ENCODE results near the gene FCRLB. TPM values are rescaled to one million over a fixed set of nuclear protein-coding genes. Genes with fewer than 3 reads are reported as not detected.

Gene FCRLB
- total and polyA plus RNA-seq, 2 of the 13 experiments (the other 11 are each of a cell fraction or from before 2014, with no cell fraction given), result 0.08 to 0.11 TPM

GRCh38 chr1:161702250-161702649 lies 19.1 kb upstream of the FCRLB start (continued):
- peak; percentile 98 for TF ChIP-seq HNF1B (CRISPR knock-in tag; IDR thresholded peaks at IDR 0.05)
- TF ChIP-seq PHF21A (CRISPR knock-in tag; IDR thresholded peaks at IDR 0.05), result peak; percentile 43; the same call in 1 of the 2 replicates
- TF ChIP-seq, protein P1, sequence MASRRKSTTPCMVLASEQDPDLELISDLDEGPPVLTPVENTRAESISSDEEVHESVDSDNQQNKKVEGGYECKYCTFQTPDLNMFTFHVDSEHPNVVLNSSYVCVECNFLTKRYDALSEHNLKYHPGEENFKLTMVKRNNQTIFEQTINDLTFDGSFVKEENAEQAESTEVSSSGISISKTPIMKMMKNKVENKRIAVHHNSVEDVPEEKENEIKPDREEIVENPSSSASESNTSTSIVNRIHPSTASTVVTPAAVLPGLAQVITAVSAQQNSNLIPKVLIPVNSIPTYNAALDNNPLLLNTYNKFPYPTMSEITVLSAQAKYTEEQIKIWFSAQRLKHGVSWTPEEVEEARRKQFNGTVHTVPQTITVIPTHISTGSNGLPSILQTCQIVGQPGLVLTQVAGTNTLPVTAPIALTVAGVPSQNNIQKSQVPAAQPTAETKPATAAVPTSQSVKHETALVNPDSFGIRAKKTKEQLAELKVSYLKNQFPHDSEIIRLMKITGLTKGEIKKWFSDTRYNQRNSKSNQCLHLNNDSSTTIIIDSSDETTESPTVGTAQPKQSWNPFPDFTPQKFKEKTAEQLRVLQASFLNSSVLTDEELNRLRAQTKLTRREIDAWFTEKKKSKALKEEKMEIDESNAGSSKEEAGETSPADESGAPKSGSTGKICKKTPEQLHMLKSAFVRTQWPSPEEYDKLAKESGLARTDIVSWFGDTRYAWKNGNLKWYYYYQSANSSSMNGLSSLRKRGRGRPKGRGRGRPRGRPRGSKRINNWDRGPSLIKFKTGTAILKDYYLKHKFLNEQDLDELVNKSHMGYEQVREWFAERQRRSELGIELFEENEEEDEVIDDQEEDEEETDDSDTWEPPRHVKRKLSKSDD (CRISPR knock-in tag; IDR thresholded peaks at IDR 0.05; ENCODE audit: low read depth), result no peak
- no peak for TF ChIP-seq ZNF282 (IDR thresholded peaks at IDR 0.05; ENCODE audit: partially characterized antibody)
- TF ChIP-seq POLR2G (IDR thresholded peaks at IDR 0.05; ENCODE audit: low read depth, low read length), result no peak
- no peak for TF ChIP-seq REXO4 (CRISPR knock-in tag; IDR thresholded peaks at IDR 0.05; ENCODE audit: borderline replicate concordance)
- TF ChIP-seq, protein P2, sequence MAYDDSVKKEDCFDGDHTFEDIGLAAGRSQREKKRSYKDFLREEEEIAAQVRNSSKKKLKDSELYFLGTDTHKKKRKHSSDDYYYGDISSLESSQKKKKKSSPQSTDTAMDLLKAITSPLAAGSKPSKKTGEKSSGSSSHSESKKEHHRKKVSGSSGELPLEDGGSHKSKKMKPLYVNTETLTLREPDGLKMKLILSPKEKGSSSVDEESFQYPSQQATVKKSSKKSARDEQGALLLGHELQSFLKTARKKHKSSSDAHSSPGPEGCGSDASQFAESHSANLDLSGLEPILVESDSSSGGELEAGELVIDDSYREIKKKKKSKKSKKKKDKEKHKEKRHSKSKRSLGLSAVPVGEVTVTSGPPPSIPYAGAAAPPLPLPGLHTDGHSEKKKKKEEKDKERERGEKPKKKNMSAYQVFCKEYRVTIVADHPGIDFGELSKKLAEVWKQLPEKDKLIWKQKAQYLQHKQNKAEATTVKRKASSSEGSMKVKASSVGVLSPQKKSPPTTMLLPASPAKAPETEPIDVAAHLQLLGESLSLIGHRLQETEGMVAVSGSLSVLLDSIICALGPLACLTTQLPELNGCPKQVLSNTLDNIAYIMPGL (CRISPR knock-in tag; IDR thresholded peaks at IDR 0.05; ENCODE audit: borderline replicate concordance in 1 of 2, low read depth in 1 of 2), result peak; percentile 54 to 57; a peak in 2 of 4 replicates
- no peak for TF ChIP-seq ZNF180 (CRISPR knock-in tag; IDR thresholded peaks at IDR 0.05; ENCODE audit: borderline replicate concordance, low read depth)
- TF ChIP-seq TCF7 (IDR thresholded peaks at IDR 0.05; ENCODE audit: low read depth), result no peak
- TF ChIP-seq, protein P3, sequence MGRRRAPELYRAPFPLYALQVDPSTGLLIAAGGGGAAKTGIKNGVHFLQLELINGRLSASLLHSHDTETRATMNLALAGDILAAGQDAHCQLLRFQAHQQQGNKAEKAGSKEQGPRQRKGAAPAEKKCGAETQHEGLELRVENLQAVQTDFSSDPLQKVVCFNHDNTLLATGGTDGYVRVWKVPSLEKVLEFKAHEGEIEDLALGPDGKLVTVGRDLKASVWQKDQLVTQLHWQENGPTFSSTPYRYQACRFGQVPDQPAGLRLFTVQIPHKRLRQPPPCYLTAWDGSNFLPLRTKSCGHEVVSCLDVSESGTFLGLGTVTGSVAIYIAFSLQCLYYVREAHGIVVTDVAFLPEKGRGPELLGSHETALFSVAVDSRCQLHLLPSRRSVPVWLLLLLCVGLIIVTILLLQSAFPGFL (CRISPR knock-in tag; IDR thresholded peaks at IDR 0.05), result no peak
- no peak for TF ChIP-seq AGO2 (optimal IDR thresholded peaks at IDR 0.05; ENCODE audit: low read depth, low read length)
- peak; percentile 96 for TF ChIP-seq ADNP (CRISPR knock-in tag; IDR thresholded peaks at IDR 0.05)
- TF ChIP-seq, protein P4, sequence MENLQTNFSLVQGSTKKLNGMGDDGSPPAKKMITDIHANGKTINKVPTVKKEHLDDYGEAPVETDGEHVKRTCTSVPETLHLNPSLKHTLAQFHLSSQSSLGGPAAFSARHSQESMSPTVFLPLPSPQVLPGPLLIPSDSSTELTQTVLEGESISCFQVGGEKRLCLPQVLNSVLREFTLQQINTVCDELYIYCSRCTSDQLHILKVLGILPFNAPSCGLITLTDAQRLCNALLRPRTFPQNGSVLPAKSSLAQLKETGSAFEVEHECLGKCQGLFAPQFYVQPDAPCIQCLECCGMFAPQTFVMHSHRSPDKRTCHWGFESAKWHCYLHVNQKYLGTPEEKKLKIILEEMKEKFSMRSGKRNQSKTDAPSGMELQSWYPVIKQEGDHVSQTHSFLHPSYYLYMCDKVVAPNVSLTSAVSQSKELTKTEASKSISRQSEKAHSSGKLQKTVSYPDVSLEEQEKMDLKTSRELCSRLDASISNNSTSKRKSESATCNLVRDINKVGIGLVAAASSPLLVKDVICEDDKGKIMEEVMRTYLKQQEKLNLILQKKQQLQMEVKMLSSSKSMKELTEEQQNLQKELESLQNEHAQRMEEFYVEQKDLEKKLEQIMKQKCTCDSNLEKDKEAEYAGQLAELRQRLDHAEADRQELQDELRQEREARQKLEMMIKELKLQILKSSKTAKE (CRISPR knock-in tag; IDR thresholded peaks at IDR 0.05; ENCODE audit: borderline replicate concordance), result peak; percentile 94
- no peak for TF ChIP-seq U2AF1 (optimal IDR thresholded peaks at IDR 0.05; ENCODE audit: low read depth, low read length)
- no peak for TF ChIP-seq ZNF713 (CRISPR knock-in tag; IDR thresholded peaks at IDR 0.05)
- TF ChIP-seq ZNF605 (CRISPR knock-in tag; IDR thresholded peaks at IDR 0.05), result no peak
- peak; percentile 58; the same call in 1 of the 2 replicates for TF ChIP-seq CEBPG (CRISPR knock-in tag; IDR thresholded peaks at IDR 0.05)
- no peak for TF ChIP-seq GTF2F1 (IDR thresholded peaks at IDR 0.05; ENCODE audit: low read length)
- no peak for TF ChIP-seq NFE2L2 (IDR thresholded peaks at IDR 0.05; ENCODE audit: low read length)
- 0 out of 2 replicates have a peak, but pooled peaks have one; percentile 67 for TF ChIP-seq MEIS1 (CRISPR knock-in tag; IDR thresholded peaks at IDR 0.05; ENCODE audit: borderline replicate concordance)
- no peak for TF ChIP-seq ZNF747 (CRISPR knock-in tag; IDR thresholded peaks at IDR 0.05; ENCODE audit: borderline replicate concordance)
- TF ChIP-seq TARDBP (CRISPR knock-in tag; IDR thresholded peaks at IDR 0.05), result peak; percentile 90

Data from HepG2 (cell line).